ENCODE results near the gene ATP5PD.

ATP5PD gene

GRCh38 chr17:75024686-75025397, 21.9 kb downstream of the ATP5PD start:
- no peaks in the 10 kb centered on the region for H3K36me3 ChIP-seq (ENCODE audit: control insufficient read depth, insufficient read depth, low read length)
- no peaks in the 10 kb centered on the region for H3K9me3 ChIP-seq (ENCODE audit: control insufficient read depth, low read length)
- H3K27me3 ChIP-seq (ENCODE audit: control insufficient read depth, insufficient read depth, low read length): no peaks in the 10 kb centered on the region
- H3K9ac ChIP-seq (ENCODE audit: low read length): no peak overlapping the region
- no peak overlapping the region for H3K4me3 ChIP-seq (ENCODE audit: low read length)
- H3K4me1 ChIP-seq (ENCODE audit: control insufficient read depth, insufficient read depth, low read length): peaks cover 7% of the 10 kb centered on the region

DNA sequence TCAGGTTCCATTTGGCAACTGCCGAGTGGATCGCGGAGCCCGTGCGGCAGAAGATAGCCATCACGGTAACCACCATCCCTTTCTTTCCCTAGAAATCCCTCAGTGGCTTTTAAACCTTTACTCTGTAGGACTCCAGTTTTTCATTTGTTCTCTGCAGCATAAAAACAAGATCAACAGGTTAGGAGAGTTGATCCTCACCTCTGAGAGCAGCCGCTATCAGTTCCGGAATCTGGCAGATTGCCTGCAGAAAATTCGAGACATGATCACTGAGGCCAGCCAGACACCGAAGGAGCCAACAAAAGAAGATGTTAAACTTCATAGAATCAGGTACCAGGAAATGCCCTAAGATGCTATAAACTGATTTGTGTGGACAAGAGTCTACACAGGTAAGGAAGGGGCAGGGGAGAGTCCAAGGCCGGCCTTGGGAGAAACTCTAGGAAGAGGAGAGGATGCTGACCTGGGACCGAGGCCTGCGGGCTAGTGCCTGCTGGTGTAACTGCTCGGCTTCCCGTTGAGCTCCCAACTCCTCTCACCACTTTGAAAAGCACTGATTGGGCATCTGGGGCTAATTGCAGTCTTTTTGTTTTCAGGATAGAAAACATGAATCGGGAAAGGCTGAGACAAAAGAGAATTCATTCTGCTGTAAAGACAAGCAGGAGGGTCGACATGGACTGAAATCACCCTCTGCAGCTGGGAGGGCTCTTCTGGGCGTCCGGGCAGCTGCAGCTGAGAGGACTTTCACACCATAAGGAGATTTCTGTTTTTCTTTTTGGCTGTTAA, 26.2 kb downstream of the ATP5PD start:
- H3K36me3 ChIP-seq (ENCODE audit: control insufficient read depth, insufficient read depth, low read length): no peaks in the 10 kb centered on the region
- H3K9me3 ChIP-seq (ENCODE audit: control insufficient read depth, low read length): no peaks in the 10 kb centered on the region
- no peak overlapping the region for H3K4me3 ChIP-seq (ENCODE audit: low read length)
- no peaks in the 10 kb centered on the region for H3K27me3 ChIP-seq (ENCODE audit: control insufficient read depth, insufficient read depth, low read length)
- peaks cover 7% of the 10 kb centered on the region for H3K4me1 ChIP-seq (ENCODE audit: control insufficient read depth, insufficient read depth, low read length)
- H3K9ac ChIP-seq (ENCODE audit: low read length): no peak overlapping the region

GRCh38 chr17:75019710-75020109, 27.1 kb downstream of the ATP5PD start:
- Histone ChIP-seq H3K27me3 (ENCODE audit: control insufficient read depth, insufficient read depth, low read length) (no peaks in the 10 kb centered on the region), H3K9ac (ENCODE audit: low read length) (no peak overlapping the region), H3K4me1 (ENCODE audit: control insufficient read depth, insufficient read depth, low read length) (peaks cover 7% of the 10 kb centered on the region), H3K36me3 (ENCODE audit: control insufficient read depth, insufficient read depth, low read length) (no peaks in the 10 kb centered on the region), H3K4me3 (ENCODE audit: low read length) (no peak overlapping the region), H3K9me3 (ENCODE audit: control insufficient read depth, low read length) (no peaks in the 10 kb centered on the region)

GRCh38 chr17:75019146-75019545, 27.6 kb downstream of the ATP5PD start:
- Histone ChIP-seq H3K4me3 (ENCODE audit: low read length) (no peak overlapping the region), H3K27me3 (ENCODE audit: control insufficient read depth, insufficient read depth, low read length) (no peaks in the 10 kb centered on the region), H3K9me3 (ENCODE audit: control insufficient read depth, low read length) (no peaks in the 10 kb centered on the region), H3K4me1 (ENCODE audit: control insufficient read depth, insufficient read depth, low read length) (peaks cover 7% of the 10 kb centered on the region), H3K36me3 (ENCODE audit: control insufficient read depth, insufficient read depth, low read length) (no peaks in the 10 kb centered on the region), H3K9ac (ENCODE audit: low read length) (no peak overlapping the region)

DNA sequence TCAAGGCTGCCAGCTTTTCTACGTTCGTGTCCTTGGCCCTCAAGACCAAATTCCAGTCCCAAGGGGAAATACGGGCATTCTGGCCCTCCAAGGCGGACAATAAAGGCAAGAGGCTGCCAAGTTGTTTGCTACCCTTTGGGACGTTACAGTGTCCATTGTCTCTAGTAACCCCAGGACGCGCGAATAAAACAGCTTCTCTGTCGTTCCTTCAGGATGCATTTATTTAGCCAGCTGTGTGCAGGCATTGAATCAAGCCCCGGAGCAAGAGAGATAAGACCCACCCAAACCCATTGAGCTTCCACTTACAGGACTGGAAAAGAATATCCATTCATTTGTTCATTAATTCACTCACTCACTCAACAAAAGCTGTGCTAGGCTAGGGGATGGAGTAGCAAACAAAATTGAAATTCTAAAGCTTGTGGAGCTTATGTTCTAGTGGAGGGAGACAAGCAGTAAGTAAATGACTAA, 33.6 kb downstream of the ATP5PD start:
- H3K36me3 ChIP-seq (ENCODE audit: control insufficient read depth, insufficient read depth, low read length): no peaks in the 10 kb centered on the region
- no peaks in the 10 kb centered on the region for H3K27me3 ChIP-seq (ENCODE audit: control insufficient read depth, insufficient read depth, low read length)
- H3K9ac ChIP-seq (ENCODE audit: low read length): peak overlapping the region; percentile 78
- H3K9me3 ChIP-seq (ENCODE audit: control insufficient read depth, low read length): no peaks in the 10 kb centered on the region
- peaks cover 24% of the 10 kb centered on the region for H3K4me1 ChIP-seq (ENCODE audit: control insufficient read depth, insufficient read depth, low read length)
- H3K4me3 ChIP-seq (ENCODE audit: low read length): peak overlapping the region; percentile 77

DNA sequence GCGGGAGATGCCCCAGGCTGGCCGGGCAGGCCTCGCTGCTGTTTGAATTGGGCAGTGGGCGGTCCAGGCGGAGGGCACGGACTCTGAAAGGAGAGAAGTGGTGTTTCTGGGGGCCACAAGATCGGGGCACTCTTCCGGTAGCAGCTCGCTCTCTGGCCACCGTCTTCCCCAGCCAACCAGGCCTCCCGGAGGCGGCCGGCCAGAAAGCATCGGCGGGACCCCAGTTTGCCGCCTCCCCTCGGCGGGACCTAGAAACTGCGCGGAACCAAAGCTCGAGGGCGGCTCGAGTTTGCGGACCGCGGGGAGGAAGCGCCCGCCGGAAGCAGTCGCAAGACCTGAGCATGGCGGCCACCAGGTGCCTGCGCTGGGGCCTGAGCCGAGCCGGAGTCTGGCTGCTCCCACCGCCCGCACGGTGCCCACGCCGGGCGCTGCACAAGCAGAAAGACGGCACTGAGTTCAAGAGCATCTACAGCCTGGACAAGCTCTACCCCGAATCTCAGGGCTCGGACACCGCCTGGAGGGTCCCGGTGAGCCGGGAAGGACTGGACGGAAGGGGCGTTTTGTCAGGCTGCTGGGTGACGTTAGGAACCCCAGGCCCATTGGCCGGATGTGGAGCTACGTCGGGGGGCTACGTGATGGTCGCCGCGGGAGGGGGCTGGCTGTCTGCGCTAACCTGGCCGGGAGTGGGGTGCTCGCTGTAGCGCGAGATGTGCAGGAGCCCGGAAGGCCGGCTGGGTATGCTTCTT, 34.2 kb downstream of the ATP5PD start, which contains the start of gene MRPL58:
TSS of gene MRPL58 (plus strand) at position 325 of the 746 bp plus-strand sequence. CDS start at position 342, 17 bp downstream.
- peak within 1 kb of the TSS; percentile 78 for H3K9ac ChIP-seq (ENCODE audit: low read length)

GRCh38 chr17:75012096-75012345, 34.7 kb downstream of the ATP5PD start:
- peaks cover 24% of the 10 kb centered on the region for H3K4me1 ChIP-seq (ENCODE audit: control insufficient read depth, insufficient read depth, low read length)
- H3K27me3 ChIP-seq (ENCODE audit: control insufficient read depth, insufficient read depth, low read length): no peaks in the 10 kb centered on the region
- H3K9me3 ChIP-seq (ENCODE audit: control insufficient read depth, low read length): no peaks in the 10 kb centered on the region
- H3K9ac ChIP-seq (ENCODE audit: low read length): peak overlapping the region; percentile 78
- H3K36me3 ChIP-seq (ENCODE audit: control insufficient read depth, insufficient read depth, low read length): no peaks in the 10 kb centered on the region
- H3K4me3 ChIP-seq (ENCODE audit: low read length): peak overlapping the region; percentile 77

More for the DNA sequence above, 34.2 kb downstream of the ATP5PD start, which contains the start of gene MRPL58:
- Histone ChIP-seq H3K4me3 (ENCODE audit: low read length) (peak within 1 kb of the TSS; percentile 77), H3K4me1 (ENCODE audit: control insufficient read depth, insufficient read depth, low read length) (peaks cover 24% of the 10 kb centered on the region), H3K9me3 (ENCODE audit: control insufficient read depth, low read length) (no peaks in the 10 kb centered on the region), H3K27me3 (ENCODE audit: control insufficient read depth, insufficient read depth, low read length) (no peaks in the 10 kb centered on the region), H3K36me3 (ENCODE audit: control insufficient read depth, insufficient read depth, low read length) (no peaks in the 10 kb centered on the region)

DNA sequence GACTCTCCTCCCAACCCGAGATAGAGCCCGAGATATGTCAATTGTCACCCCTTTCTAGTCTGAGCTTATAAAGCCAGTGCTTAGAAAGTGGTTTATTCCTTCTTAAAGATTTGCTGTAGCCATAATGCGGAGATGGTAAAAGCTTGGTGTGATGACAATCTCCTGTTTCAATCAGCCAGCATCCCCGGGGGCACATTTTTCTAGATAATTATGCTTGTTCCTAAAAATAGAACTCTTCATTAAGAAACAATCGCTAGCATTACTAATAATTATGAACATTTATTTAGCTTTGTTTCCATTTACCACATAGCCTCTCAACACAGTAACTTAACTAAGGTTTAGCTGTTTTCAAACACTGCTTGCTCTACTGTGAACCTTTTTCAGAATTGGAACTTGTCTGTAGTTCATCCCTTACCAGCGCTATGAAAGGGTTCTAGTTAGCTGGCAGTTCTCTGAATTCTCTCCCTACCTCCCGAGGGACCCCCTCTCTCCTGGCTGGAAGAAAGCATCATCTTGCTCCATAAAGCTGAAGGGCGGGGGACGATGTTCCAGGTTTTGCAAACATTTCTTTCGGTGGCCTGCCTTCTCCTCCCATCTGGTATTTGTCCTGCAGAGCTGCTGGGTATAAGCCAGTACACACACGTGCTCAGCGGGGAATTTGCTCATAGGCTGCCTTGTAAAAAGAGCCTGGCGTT, 35.2 kb downstream of the ATP5PD start:
- Histone ChIP-seq H3K4me1 (ENCODE audit: control insufficient read depth, insufficient read depth, low read length) (peaks cover 24% of the 10 kb centered on the region), H3K9ac (ENCODE audit: low read length) (peak overlapping the region; percentile 78), H3K4me3 (ENCODE audit: low read length) (no peak overlapping the region), H3K27me3 (ENCODE audit: control insufficient read depth, insufficient read depth, low read length) (no peaks in the 10 kb centered on the region), H3K36me3 (ENCODE audit: control insufficient read depth, insufficient read depth, low read length) (no peaks in the 10 kb centered on the region), H3K9me3 (ENCODE audit: control insufficient read depth, low read length) (no peaks in the 10 kb centered on the region)

DNA sequence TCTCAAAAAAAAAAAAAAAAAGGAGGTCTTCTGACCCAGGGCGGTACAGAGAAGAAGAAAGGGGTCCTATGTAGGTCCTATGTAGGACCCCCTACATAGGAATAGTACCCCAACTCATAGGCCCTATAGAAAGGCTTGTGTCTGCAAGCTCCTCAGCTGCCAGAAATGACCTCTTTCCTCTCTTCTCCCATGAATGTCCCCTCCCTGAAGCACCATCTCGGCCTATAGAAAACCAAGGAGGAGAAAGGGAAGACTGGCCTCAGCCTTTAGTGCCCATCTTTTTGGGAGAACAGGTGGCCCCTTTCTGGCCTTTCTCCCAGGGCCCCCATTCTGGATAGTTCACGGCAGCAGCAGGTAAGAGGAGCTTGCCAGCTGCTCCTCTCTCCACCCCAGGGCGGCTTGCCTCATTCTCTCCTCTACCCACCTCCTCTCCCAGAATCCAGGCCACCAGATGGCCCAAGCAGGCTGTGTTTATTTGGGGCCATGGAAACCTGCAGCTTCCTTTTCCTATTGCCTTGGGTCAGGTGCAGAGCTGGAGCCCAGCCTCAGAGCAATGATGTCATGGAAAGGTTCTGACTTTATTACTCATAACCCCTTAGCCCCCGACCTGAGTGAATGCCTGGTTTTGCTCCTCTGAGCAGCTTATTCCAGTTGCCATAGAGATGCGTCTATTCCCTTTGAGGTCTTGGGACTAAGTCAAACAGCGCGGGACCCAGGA, 35.9 kb downstream of the ATP5PD start:
- Histone ChIP-seq H3K4me3 (ENCODE audit: low read length) (no peak overlapping the region), H3K9me3 (ENCODE audit: control insufficient read depth, low read length) (no peaks in the 10 kb centered on the region), H3K27me3 (ENCODE audit: control insufficient read depth, insufficient read depth, low read length) (no peaks in the 10 kb centered on the region), H3K9ac (ENCODE audit: low read length) (no peak overlapping the region), H3K36me3 (ENCODE audit: control insufficient read depth, insufficient read depth, low read length) (no peaks in the 10 kb centered on the region), H3K4me1 (ENCODE audit: control insufficient read depth, insufficient read depth, low read length) (peaks cover 24% of the 10 kb centered on the region)

DNA sequence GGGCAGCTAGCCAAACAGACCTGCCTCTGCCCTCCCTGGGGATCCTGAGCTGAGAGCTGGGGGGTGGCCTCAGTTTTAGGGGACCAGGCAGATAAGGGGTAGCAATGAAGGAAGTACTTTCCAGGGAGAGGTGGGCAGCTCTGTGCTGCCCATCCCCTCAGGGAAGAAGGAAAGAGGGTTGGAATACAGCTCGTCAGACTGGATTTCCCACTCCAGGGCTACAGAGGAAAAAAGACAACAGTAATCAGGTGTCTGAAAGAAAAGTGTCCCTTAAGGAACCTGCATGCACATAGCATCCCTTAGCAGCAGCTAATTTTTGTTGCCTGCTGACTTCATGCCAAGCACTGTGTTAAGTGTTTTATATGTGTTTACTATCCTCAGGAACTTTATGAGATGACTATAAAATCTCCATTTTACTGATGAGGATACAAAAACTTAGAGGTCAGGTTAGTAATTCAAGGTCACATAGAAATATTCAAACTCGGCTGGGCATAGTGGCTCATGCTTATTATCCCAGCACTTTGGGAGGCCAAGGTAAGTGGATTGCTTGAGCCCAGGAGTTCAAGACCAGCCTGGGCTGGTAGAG, 37.5 kb downstream of the ATP5PD start:
- Histone ChIP-seq H3K36me3 (ENCODE audit: control insufficient read depth, insufficient read depth, low read length) (no peaks in the 10 kb centered on the region), H3K4me3 (ENCODE audit: low read length) (no peak overlapping the region), H3K9me3 (ENCODE audit: control insufficient read depth, low read length) (no peaks in the 10 kb centered on the region), H3K4me1 (ENCODE audit: control insufficient read depth, insufficient read depth, low read length) (peaks cover 24% of the 10 kb centered on the region), H3K27me3 (ENCODE audit: control insufficient read depth, insufficient read depth, low read length) (no peaks in the 10 kb centered on the region), H3K9ac (ENCODE audit: low read length) (no peak overlapping the region)

DNA sequence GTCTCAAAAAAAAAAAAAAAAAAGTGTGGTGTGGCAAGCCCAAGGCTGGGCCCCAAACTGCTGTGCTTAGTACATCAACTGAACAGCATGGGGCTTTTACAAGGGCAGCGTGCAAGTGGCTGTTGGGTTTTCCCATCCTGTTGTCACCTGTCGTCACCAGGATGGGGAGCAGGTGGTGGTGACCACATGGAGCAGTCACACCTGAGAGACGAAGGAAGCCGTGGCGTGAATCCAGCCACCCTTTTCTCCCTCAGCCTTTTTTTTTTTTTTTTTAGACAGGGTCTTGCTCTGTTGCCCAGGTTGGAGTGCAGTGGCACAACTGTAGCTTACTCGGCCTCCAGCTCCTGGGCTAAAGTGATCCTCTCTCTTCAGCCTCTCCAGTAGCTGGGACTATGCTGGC, 38.4 kb downstream of the ATP5PD start:
- Histone ChIP-seq H3K9me3 (ENCODE audit: control insufficient read depth, low read length) (no peaks in the 10 kb centered on the region), H3K4me1 (ENCODE audit: control insufficient read depth, insufficient read depth, low read length) (peaks cover 18% of the 10 kb centered on the region), H3K36me3 (ENCODE audit: control insufficient read depth, insufficient read depth, low read length) (no peaks in the 10 kb centered on the region), H3K4me3 (ENCODE audit: low read length) (no peak overlapping the region), H3K9ac (ENCODE audit: low read length) (no peak overlapping the region), H3K27me3 (ENCODE audit: control insufficient read depth, insufficient read depth, low read length) (no peaks in the 10 kb centered on the region)
